ENCODE data around the gene ZNF549. TPM values are rescaled to one million over a fixed set of nuclear protein-coding genes. Genes with fewer than 3 reads are reported as not detected.

Gene ZNF549
- total and polyA plus RNA-seq, 10 of the 15 experiments (the other 5 are each of a cell fraction or from before 2014, with no cell fraction given): 0.73 to 4.0 (median 2.3) TPM

- FAIRE-seq (peak; percentile 92), DNase-seq (ENCODE audit: low read depth, low spot score) (peak; percentile 61), ATAC-seq (peak; percentile 93)
- H3K36me3 ChIP-seq (ENCODE audit: control insufficient read depth in 2 of 2, insufficient read depth in 2 of 2, low read length in 1 of 2): no peaks in the 10 kb centered on the region
- SMC1A ChIA-PET (ENCODE audit: uncharacterized antibody, unreplicated experiment): no interaction called here
- in situ Hi-C loops (cut with MboI): no loop called here
- H3K9ac ChIP-seq (ENCODE audit: control insufficient read depth, insufficient read depth, low read length): peak within 1 kb of the TSS; percentile 32; the same call in 1 of the 2 replicates
- H3K9me3 ChIP-seq (replicated peaks; ENCODE audit: control insufficient read depth, insufficient read depth, low read length): peaks cover 36% of the 10 kb centered on the region
- POLR2A ChIA-PET: no interaction called here
- peak within 1 kb of the TSS; percentile 77 for H3K4me3 ChIP-seq
- intact Hi-C loops (cut with micrococcal nuclease; ENCODE audit: unreplicated experiment): no loop called here
- no peaks in the 10 kb centered on the region for H3K27me3 ChIP-seq (replicated peaks in 1 of 2; ENCODE audit: control insufficient read depth in 2 of 2, insufficient read depth in 2 of 2, low read length in 1 of 2)
- no peaks in the 10 kb centered on the region for H4K20me1 ChIP-seq (ENCODE audit: control insufficient read depth, insufficient read depth)
- WGBS (ENCODE audit: insufficient coverage, insufficient replicate concordance, low lambda C conversion rate, missing lambda C conversion rate): 20% methylated on average over 61 of the region's 76 CpGs
- RAD21 ChIA-PET (ENCODE audit: unreplicated experiment): no interaction called here
- no peaks in the 10 kb centered on the region for H3K79me2 ChIP-seq (ENCODE audit: control insufficient read depth, insufficient read depth, low read length)
- H3K4me2 ChIP-seq (ENCODE audit: control insufficient read depth, insufficient read depth): peak within 1 kb of the TSS; percentile 92
- no TSS peak for BruUV-seq (replicated peaks)
- H2AFZ ChIP-seq (ENCODE audit: control insufficient read depth, low read depth, low read length): peak within 1 kb of the TSS; percentile 90
- H3K27ac ChIP-seq (ENCODE audit: control insufficient read depth, insufficient read depth): no peak within 1 kb of the TSS
- CTCF ChIA-PET: no interaction called here
- peaks cover 6% of the 10 kb centered on the region; the same call in 1 of the 2 replicates for H3K4me1 ChIP-seq (ENCODE audit: control insufficient read depth, insufficient read depth, low read length)
- TF ChIP-seq IKZF1 (conservative IDR thresholded peaks at IDR 0.05) (peak; percentile 66), BHLHE40 (IDR thresholded peaks at IDR 0.05; ENCODE audit: borderline replicate concordance in 1 of 2, low read depth in 2 of 2, low read length in 1 of 2) (0 out of 4 replicates have a peak, but pooled peaks of 1 of the 2 experiments have one; percentile 22), POLR2A (IDR thresholded peaks at IDR 0.05; ENCODE audit: low read depth, low read length) (peak; percentile 68), FOS (IDR thresholded peaks at IDR 0.05; ENCODE audit: borderline replicate concordance, extremely low read depth, insufficient read length) (no peak), NFYB (IDR thresholded peaks at IDR 0.05; ENCODE audit: insufficient read depth, low read depth, low read length) (peak; percentile 55; the same call in 1 of the 2 replicates), JUNB (IDR thresholded peaks at IDR 0.05) (no peak), RBBP5 (conservative IDR thresholded peaks at IDR 0.05) (no peak), E2F4 (IDR thresholded peaks at IDR 0.05; ENCODE audit: low read depth, low read length) (peak; percentile 61; the same call in 1 of the 2 replicates), CREM (IDR thresholded peaks at IDR 0.05; ENCODE audit: low read depth) (peak; percentile 70), SREBF1 (IDR thresholded peaks at IDR 0.05; ENCODE audit: low read length) (no peak), MTA2 (IDR thresholded peaks at IDR 0.05; ENCODE audit: low read depth) (no peak), TBL1XR1 (IDR thresholded peaks at IDR 0.05; ENCODE audit: low read depth, low read length) (no peak), SRF (IDR thresholded peaks at IDR 0.05; ENCODE audit: low read depth in 2 of 2, low read length in 2 of 2) (no peak), ZBTB40 (IDR thresholded peaks at IDR 0.05; ENCODE audit: borderline replicate concordance) (peak; percentile 92), PML (IDR thresholded peaks at IDR 0.05; ENCODE audit: low read length) (no peak), YY1 (IDR thresholded peaks at IDR 0.05; ENCODE audit: low read depth, low read length) (peak; percentile 80), PAX5 (IDR thresholded peaks at IDR 0.05; ENCODE audit: borderline replicate concordance, low read depth, low read length) (peak; percentile 79; the same call in 1 of the 2 replicates), NR2C1 (IDR thresholded peaks at IDR 0.05) (peak; percentile 63), MLLT1 (IDR thresholded peaks at IDR 0.05) (peak; percentile 89)
Observed at GRCh38 chr19:57583521-57584416, 56.6 kb downstream of the ZNF549 start, which contains the start of gene ZIK1. Gene ZIK1 (plus strand): TSS chr19:57584145. CDS start chr19:57584357, 212 bp downstream.

All from GM12878 (cell line).